CD4-positive, alpha-beta T cell treated with Interleukin-1 beta for 1 hour (primary cell): ENCODE data around the gene MSTN.
"Not testable (repeated sequence)": the region's sequence is repeated elsewhere in the genome, so short reads cannot be mapped to it uniquely, and the experiment has no call there.

ENCODE experiments used
- DNase-seq, 2 donors: peaks; one replicate each; pipeline ENCODE4 v3.0.0-alpha.2; 2020 to 2022

The MSTN gene

DNA sequence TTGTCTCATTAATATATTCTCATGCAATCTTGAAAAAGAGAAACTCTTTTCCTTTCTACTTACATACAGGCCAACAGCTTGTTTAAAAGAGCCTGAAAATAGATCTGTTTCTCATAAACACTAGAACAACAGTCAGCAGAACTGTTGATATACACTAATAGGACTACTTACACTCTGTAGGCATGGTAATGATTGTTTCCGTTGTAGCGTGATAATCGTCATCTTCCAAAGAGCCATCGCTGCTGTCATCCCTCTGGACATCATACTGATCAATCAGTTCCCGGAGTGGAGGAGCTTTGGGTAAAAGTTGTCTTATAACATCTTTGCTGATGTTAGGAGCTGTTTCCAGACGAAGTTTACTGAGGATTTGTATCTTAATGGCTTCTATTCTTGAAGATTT is 476 bp downstream of the MSTN start:
- DNase-seq = no peak

GRCh38 chr2:190060626-190061025 is 1.9 kb downstream of the MSTN start:
- no peak for DNase-seq

DNA sequence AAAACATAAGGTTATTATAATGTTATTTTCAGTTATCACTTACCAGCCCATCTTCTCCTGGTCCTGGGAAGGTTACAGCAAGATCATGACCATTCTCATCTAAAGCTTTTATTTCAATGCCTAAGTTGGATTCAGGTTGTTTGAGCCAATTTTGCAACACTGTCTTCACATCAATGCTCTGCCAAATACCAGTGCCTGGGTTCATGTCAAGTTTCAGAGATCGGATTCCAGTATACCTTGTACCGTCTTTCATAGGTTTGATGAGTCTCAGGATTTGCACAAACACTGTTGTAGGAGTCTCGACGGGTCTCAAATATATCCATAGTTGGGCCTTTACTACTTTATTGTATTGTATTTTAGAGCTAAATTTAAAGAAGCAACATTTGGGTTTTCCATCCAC is 2.5 kb downstream of the MSTN start:
- no peak for DNase-seq

- no peak for DNase-seq
Observed at GRCh38 chr2:190053426-190053825, 9.1 kb downstream of the MSTN start.

DNA sequence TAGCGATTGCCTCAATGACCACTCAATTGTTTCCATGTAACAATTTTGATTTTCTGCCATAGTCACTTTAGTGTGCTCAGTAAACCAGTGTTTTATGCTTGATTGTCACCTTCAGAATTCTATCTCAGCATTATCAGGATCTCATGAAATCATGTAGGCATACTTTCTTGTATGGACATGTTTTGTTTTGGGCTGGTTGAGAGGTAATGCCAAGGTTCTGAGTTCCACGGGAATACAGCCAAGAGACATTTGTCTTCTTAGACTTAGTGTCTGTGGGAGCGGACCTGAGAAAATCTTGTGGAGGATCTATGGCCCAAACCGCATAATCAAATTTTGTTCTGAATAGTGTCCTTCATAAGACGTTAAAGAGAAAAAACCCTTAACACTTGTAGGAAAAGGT is 10.2 kb downstream of the MSTN start:
- DNase-seq = no peak

DNA sequence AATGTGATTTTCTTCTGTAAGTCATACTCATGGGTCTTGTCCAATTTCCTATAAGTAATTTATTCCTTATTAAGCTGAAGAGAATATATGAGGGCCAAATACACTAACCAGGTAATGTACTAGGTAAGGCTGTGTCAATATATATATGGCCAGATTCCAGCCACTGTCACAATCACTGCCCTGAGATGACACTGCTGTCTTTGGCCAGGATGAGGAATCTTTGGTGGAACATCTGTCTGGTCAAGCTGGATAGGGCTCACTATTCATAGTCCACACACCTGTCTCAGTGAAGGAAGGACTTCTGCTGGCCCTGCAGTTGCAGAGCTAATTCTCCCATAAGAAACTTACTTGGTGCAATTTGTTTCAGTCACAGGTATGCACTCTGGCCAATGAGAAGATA is 11.3 kb downstream of the MSTN start:
- DNase-seq = no peak

DNA sequence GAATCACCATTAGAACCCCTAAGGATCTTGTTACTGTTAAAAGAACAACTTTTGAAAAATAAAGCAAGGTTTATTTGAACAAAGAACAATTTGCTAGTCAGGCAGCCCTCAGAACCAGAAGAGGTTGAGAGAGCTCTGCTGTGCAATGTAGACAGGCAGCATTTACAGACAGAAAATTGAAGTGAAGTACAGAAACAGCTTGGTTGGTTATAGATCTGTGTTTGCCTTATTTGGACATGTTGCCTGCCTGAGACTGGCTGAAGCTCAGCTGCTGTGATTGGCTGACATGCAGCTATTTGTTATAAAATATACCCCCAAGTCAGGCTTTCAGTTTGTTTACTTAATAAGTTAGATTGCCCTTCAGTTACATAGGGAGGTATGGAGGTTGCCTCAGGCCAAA is 12.5 kb downstream of the MSTN start:
- no peak for DNase-seq

- no peak for DNase-seq
Observed at GRCh38 chr2:190044866-190045265, 17.7 kb downstream of the MSTN start.

- no peak for DNase-seq
Observed at GRCh38 chr2:190043441-190043840, 19.1 kb downstream of the MSTN start.

DNA sequence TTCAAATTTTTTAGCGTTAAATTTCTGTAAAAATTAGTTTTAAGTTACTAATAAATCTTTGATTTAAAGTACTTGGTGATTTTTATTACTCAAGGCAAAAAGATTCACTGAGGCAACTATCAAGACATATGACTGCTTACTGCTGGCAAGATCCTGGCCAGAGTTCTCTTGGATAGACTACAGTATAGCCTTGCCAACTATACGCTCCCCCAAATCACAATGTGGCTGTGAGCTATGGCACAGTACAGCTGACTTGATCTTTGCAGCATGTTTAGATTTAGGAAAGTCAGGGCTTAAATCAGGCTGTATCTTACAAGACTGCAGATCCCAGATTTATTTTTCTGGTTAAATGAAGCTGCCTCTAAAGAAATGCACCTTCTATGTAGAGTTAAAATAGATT is 26.5 kb downstream of the MSTN start:
- DNase-seq = no peak

DNA sequence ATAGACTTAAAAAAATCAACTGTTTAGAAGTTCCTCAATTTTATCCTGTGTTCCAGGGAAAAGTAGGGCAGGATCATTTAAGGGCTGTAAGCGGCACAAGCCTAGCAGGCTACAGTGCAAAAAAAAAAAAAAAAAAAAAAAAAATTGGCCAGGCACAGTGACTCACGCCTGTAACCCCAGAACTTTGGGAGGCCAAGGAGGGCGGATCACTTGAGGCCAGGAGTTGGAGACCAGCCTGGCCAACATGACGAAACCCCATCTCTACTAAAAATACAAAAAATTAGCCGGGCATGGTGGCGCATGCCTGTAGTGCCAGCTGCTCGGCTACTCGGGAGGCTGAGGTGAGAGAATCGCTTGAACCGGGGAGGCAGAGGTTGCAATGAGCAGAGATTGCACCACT is 28.1 kb downstream of the MSTN start:
- not testable (repeated sequence) for DNase-seq

DNA sequence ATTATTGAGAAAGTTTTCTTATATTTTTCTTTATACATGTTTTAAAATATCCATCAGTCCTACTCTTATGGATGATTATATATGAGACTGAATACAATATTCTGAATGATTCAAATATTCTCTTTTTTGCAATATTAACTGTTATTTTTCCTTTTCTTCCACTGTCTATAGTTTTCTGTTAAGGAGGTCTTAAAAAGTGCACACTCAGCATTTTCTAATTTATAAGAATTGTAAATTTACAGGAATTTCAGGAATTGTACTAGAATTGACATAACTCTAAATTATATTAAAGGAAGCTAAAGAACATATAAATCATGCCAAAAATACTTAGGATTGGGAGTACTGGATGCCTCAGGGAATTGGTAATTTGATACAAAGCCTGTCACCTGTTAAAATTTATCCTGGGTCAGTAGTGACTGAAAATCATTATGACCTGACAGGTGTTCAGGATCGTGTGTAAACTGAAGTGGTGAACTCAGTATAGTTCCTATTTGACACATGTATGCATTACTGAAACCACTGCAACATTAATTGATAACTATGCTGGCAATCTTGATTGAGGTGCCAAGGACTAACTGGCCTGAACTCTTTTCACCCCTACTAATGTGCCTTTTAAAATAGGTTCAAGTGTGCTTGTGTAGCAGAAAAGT is 30.4 kb downstream of the MSTN start:
- no peak for DNase-seq

- DNase-seq = peak in 1 of 2 donors; percentile 43
Observed at GRCh38 chr2:190023860-190024259, 38.7 kb downstream of the MSTN start.

- no peak for DNase-seq
Observed at GRCh38 chr2:190020720-190021119, 41.8 kb downstream of the MSTN start.

DNA sequence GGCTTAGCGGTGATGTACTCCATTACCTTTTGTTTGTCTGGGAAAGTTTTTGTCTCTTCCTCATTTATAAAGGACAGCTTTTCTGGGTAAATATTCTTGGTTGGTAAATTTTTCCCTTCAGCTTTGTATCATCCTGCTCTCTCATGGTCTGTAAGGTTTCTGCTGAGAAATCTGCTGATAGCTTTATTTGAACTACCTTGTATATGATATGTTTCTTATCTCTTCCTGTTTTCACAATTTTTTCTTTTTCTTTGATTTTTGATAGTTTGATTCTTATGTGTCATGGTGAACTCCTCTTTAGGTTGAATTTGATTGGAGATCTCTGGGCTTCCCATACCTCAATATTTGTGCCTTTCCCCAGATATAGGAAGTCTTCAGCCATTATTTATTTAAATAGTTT is 44.7 kb downstream of the MSTN start:
- no peak for DNase-seq

DNA sequence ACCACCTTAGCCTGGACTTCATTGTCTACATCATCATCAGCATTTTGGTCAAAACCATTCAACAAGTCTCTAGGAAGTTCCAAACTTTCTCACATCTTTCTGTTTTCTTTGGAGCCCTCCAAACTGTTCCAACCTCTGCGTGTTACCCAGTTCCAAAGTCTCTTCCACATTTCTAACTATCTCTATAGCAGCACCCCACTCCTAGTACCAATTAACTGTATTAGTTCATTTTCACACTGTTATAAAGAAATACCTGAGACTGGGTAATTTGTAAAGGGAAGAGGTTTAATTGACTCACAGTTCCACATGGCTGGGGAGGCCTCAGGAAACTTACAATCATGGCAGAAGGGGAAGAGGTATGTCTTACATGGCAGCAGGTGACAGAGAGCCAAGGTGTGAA is 46.6 kb downstream of the MSTN start:
- not testable (repeated sequence) for DNase-seq
